ENCODE data around the gene PITHD1.
A peak's percentile ranks its signal among the peaks of the same experiment; 100 is the strongest.

- TF ChIP-seq CTCF (IDR thresholded peaks at IDR 0.05), result peak; percentile 72 to 74 (median 72)
- TF ChIP-seq POLR2A (IDR thresholded peaks at IDR 0.05), result no peak
Measured at GRCh38 chr1:23772049-23772853, 6.0 kb upstream of the PITHD1 start.
